SK-N-SH treated with all-trans-retinoic acid at 6 μM for 48 hours (cell line): Measurements from ENCODE around the gene MC3R.

Experiments
- ATAC-seq: fragments of 200-7000 bp; cut with Tn5 transposase; 3 replicates; pipeline ENCODE4 v1.9.1; 2020; ENCODE audit warnings: mild to moderate bottlenecking, moderate library complexity
- ARNTL ChIP-seq: fragments of 450-650 bp; formaldehyde crosslinking; IDR thresholded peaks from 2 replicates; pipeline ENCODE4 v1.5.0; 2020; ENCODE audit warnings: low read depth, mild to moderate bottlenecking, moderate library complexity, borderline replicate concordance
- BACH2 ChIP-seq: fragments of 250-450 bp; sonication (Bioruptor Pico); IDR thresholded peaks from 2 replicates; pipeline ENCODE4 v1.9.0; 2021; ENCODE audit warnings: mild to moderate bottlenecking, borderline replicate concordance
- CREB5 ChIP-seq: fragments of 250-450 bp; sonication (Bioruptor Pico); IDR thresholded peaks from 2 replicates; pipeline ENCODE4 v1.5.1; 2020; ENCODE audit warnings: low read depth, mild to moderate bottlenecking, moderate library complexity
- CSDC2 ChIP-seq: fragments of 250-450 bp; sonication (Bioruptor Pico); IDR thresholded peaks from 2 replicates; pipeline ENCODE4 v1.5.0; 2020; ENCODE audit warnings: mild to moderate bottlenecking, moderate library complexity
- CSRNP3 ChIP-seq: fragments of 250-450 bp; sonication (Bioruptor Pico); IDR thresholded peaks from 2 replicates; pipeline ENCODE4 v1.5.1; 2021; ENCODE audit warnings: mild to moderate bottlenecking, moderate library complexity
- ESRRG ChIP-seq: fragments of 250-450 bp; sonication (Bioruptor Pico); IDR thresholded peaks from 2 replicates; pipeline ENCODE4 v1.6.1; 2021; ENCODE audit warnings: mild to moderate bottlenecking
- GLIS3 ChIP-seq: fragments of 250-450 bp; sonication (Bioruptor Pico); IDR thresholded peaks from 2 replicates; pipeline ENCODE4 v1.5.0; 2020; ENCODE audit warnings: mild to moderate bottlenecking, moderate library complexity
- ISL1 ChIP-seq: fragments of 250-450 bp; sonication (Bioruptor Pico); IDR thresholded peaks from 2 replicates; pipeline ENCODE4 v2.1.2; 2022; ENCODE audit warnings: mild to moderate bottlenecking, moderate library complexity
- OSR1 ChIP-seq: fragments of 250-450 bp; sonication (Bioruptor Pico); IDR thresholded peaks from 2 replicates; pipeline ENCODE4 v1.8.0; 2022; ENCODE audit warnings: moderate library complexity, mild to moderate bottlenecking, inconsistent platforms
- PPARA ChIP-seq: fragments of 250-450 bp; sonication (Bioruptor Pico); IDR thresholded peaks from 2 replicates; pipeline ENCODE4 v1.5.0; 2020; ENCODE audit warnings: mild to moderate bottlenecking, borderline replicate concordance
- RARB ChIP-seq: fragments of 250-450 bp; sonication (Bioruptor Pico); IDR thresholded peaks from 2 replicates; pipeline ENCODE4 v1.8.0; 2021; ENCODE audit warnings: mild to moderate bottlenecking, moderate library complexity
- SNAI2 ChIP-seq: fragments of 250-450 bp; sonication (Bioruptor Pico); IDR thresholded peaks from 2 replicates; pipeline ENCODE4 v1.5.0; 2020; ENCODE audit warnings: mild to moderate bottlenecking, moderate library complexity
- TCF4 ChIP-seq: fragments of 250-450 bp; sonication (Bioruptor Pico); IDR thresholded peaks from 2 replicates; pipeline ENCODE4 v1.8.0; 2021; ENCODE audit warnings: mild to moderate bottlenecking, moderate library complexity, borderline replicate concordance
- TOX ChIP-seq: fragments of 250-450 bp; sonication (Bioruptor Pico); IDR thresholded peaks from 2 replicates; pipeline ENCODE4 v1.8.0; 2021; ENCODE audit warnings: mild to moderate bottlenecking, moderate library complexity, borderline replicate concordance
- TSHZ2 ChIP-seq: fragments of 250-450 bp; sonication (Bioruptor Pico); IDR thresholded peaks from 2 replicates; pipeline ENCODE4 v1.5.0; 2020; ENCODE audit warnings: mild to moderate bottlenecking, moderate library complexity
- ZC3H10 ChIP-seq: fragments of 250-450 bp; sonication (Bioruptor Pico); IDR thresholded peaks from 2 replicates; pipeline ENCODE4 v1.5.1; 2021; ENCODE audit warnings: mild to moderate bottlenecking, moderate library complexity
- ZFP3 ChIP-seq: fragments of 250-450 bp; sonication (Bioruptor Pico); IDR thresholded peaks from 2 replicates; pipeline ENCODE4 v1.5.0; 2020; ENCODE audit warnings: mild to moderate bottlenecking, moderate library complexity
- ZFP30 ChIP-seq: fragments of 450-650 bp; formaldehyde crosslinking; IDR thresholded peaks from 2 replicates; pipeline ENCODE4 v1.5.0; 2022; ENCODE audit warnings: mild to moderate bottlenecking, moderate library complexity
- ZNF70 ChIP-seq: fragments of 450-650 bp; formaldehyde crosslinking; IDR thresholded peaks from 2 replicates; pipeline ENCODE4 v1.5.0; 2020; ENCODE audit warnings: mild to moderate bottlenecking, moderate library complexity
- ZNF8 ChIP-seq: fragments of 450-650 bp; formaldehyde crosslinking; IDR thresholded peaks from 2 replicates; pipeline ENCODE4 v1.5.0; 2020; ENCODE audit warnings: mild to moderate bottlenecking, moderate library complexity
- TF ChIP-seq, protein P1 (sequence below): fragments of 250-450 bp; sonication (Bioruptor Pico); IDR thresholded peaks from 2 replicates; pipeline ENCODE4 v1.8.0; 2021; ENCODE audit warnings: low read depth, mild to moderate bottlenecking, moderate library complexity, borderline replicate concordance
- TF ChIP-seq, protein P2 (sequence below): fragments of 250-450 bp; sonication (Bioruptor Pico); IDR thresholded peaks from 2 replicates; pipeline ENCODE4 v1.8.0; 2020; ENCODE audit warnings: mild to moderate bottlenecking, moderate library complexity, borderline replicate concordance

Gene MC3R

DNA sequence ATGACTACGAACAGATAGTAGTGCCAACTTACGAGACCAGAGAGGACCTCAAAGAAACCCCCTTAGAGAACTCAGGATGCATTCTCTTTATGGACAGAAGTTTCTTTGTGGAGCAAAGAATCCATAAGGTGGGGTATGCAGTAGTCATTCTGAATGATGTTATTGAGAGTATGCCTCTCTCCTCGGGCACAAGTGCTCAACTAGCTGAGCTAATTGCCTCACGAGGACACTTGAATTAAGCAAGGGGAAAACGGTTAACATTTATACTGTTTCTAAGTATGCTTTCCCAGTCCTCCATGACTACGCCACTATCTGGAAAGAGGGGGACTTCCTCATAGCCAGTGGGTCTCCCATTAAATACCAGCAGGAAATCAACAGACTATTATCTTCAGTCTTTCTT is 25.6 kb downstream of the MC3R start:
- ATAC-seq, result no peak
- TF ChIP-seq BACH2 (CRISPR knock-in tag), result no peak
- no peak for TF ChIP-seq RARB
- TF ChIP-seq ZFP30, result no peak
- TF ChIP-seq CREB5 (CRISPR knock-in tag), result no peak
- no peak for TF ChIP-seq ISL1
- TF ChIP-seq, protein P1, sequence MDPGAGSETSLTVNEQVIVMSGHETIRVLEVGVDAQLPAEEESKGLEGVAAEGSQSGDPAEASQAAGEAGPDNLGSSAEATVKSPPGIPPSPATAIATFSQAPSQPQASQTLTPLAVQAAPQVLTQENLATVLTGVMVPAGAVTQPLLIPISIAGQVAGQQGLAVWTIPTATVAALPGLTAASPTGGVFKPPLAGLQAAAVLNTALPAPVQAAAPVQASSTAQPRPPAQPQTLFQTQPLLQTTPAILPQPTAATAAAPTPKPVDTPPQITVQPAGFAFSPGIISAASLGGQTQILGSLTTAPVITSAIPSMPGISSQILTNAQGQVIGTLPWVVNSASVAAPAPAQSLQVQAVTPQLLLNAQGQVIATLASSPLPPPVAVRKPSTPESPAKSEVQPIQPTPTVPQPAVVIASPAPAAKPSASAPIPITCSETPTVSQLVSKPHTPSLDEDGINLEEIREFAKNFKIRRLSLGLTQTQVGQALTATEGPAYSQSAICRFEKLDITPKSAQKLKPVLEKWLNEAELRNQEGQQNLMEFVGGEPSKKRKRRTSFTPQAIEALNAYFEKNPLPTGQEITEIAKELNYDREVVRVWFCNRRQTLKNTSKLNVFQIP, result no peak
- TF ChIP-seq, protein P2, sequence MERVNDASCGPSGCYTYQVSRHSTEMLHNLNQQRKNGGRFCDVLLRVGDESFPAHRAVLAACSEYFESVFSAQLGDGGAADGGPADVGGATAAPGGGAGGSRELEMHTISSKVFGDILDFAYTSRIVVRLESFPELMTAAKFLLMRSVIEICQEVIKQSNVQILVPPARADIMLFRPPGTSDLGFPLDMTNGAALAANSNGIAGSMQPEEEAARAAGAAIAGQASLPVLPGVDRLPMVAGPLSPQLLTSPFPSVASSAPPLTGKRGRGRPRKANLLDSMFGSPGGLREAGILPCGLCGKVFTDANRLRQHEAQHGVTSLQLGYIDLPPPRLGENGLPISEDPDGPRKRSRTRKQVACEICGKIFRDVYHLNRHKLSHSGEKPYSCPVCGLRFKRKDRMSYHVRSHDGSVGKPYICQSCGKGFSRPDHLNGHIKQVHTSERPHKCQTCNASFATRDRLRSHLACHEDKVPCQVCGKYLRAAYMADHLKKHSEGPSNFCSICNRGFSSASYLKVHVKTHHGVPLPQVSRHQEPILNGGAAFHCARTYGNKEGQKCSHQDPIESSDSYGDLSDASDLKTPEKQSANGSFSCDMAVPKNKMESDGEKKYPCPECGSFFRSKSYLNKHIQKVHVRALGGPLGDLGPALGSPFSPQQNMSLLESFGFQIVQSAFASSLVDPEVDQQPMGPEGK (CRISPR knock-in tag), result no peak
- TF ChIP-seq ZFP3 (CRISPR knock-in tag), result no peak
- no peak for TF ChIP-seq CSRNP3 (CRISPR knock-in tag)
- TF ChIP-seq OSR1 (CRISPR knock-in tag), result no peak
- no peak for TF ChIP-seq TCF4 (CRISPR knock-in tag)
- TF ChIP-seq SNAI2 (CRISPR knock-in tag), result no peak
- TF ChIP-seq CSDC2 (CRISPR knock-in tag), result no peak
- no peak for TF ChIP-seq TSHZ2 (CRISPR knock-in tag)
- TF ChIP-seq ESRRG (CRISPR knock-in tag), result no peak
- TF ChIP-seq ARNTL (CRISPR knock-in tag), result no peak
- no peak for TF ChIP-seq GLIS3 (CRISPR knock-in tag)
- TF ChIP-seq ZNF8 (CRISPR knock-in tag), result no peak

- no peak for TF ChIP-seq PPARA (CRISPR knock-in tag)
- TF ChIP-seq ARNTL (CRISPR knock-in tag), result no peak
- TF ChIP-seq, all 23 proteins: peak for 0
- no peak for ATAC-seq
Measured at GRCh38 chr20:56278196-56278595, 29.7 kb downstream of the MC3R start.

- no peak for ATAC-seq
- TF ChIP-seq OSR1 (CRISPR knock-in tag) (no peak), TCF4 (CRISPR knock-in tag) (no peak), SNAI2 (CRISPR knock-in tag) (no peak), CSRNP3 (CRISPR knock-in tag) (no peak), ZNF70 (CRISPR knock-in tag) (no peak), ESRRG (CRISPR knock-in tag) (no peak), TOX (CRISPR knock-in tag) (no peak), ZC3H10 (CRISPR knock-in tag) (no peak), BACH2 (CRISPR knock-in tag) (no peak), ISL1 (no peak), GLIS3 (CRISPR knock-in tag) (no peak), ZFP3 (CRISPR knock-in tag) (no peak), CSDC2 (CRISPR knock-in tag) (no peak), PPARA (CRISPR knock-in tag) (no peak)
- TF ChIP-seq, protein P2 (CRISPR knock-in tag), result no peak
- TF ChIP-seq, protein P1, result no peak
Measured at GRCh38 chr20:56285496-56285895, 37.0 kb downstream of the MC3R start.
